Mesendoderm (in vitro differentiated cells): ENCODE data around the gene TRABD2A.

ENCODE experiments used
- DNase-seq: peaks from one replicate; pipeline ENCODE4 v3.0.0; 2013
- H2AK5ac ChIP-seq: 2 replicates; pipeline ENCODE4 v1.6.1; 2013; ENCODE audit warnings: low read length, inconsistent platforms
- H2BK120ac ChIP-seq: 2 replicates; pipeline ENCODE4 v1.6.1; 2013; ENCODE audit warnings: low read depth, mild to moderate bottlenecking, low read length, moderate library complexity, mixed read lengths
- H2BK15ac ChIP-seq: replicated peaks from 2 replicates; pipeline ENCODE4 v1.6.1; 2013; ENCODE audit warnings: low read depth, mild to moderate bottlenecking, moderate library complexity
- H2BK5ac ChIP-seq: 2 replicates; pipeline ENCODE4 v1.6.1; 2013; ENCODE audit warnings: low read length, inconsistent platforms
- H3K18ac ChIP-seq: 2 replicates; pipeline ENCODE4 v1.6.1; 2013; ENCODE audit warnings: mild to moderate bottlenecking, low read length, mixed read lengths
- H3K23ac ChIP-seq: one replicate; pipeline ENCODE4 v1.6.1; 2013; ENCODE audit warnings: low read length
- H3K27ac ChIP-seq: 2 replicates; pipeline ENCODE4 v1.5.1; 2013; ENCODE audit warnings: low read depth, mild to moderate bottlenecking, inconsistent platforms, low read length, moderate library complexity
- H3K27me3 ChIP-seq: 2 replicates; pipeline ENCODE4 v1.6.1; 2013; ENCODE audit warnings: low read length, control low read depth, mild to moderate bottlenecking, inconsistent platforms; ENCODE audit not compliant: insufficient read depth, poor library complexity
- H3K36me3 ChIP-seq: 2 replicates; pipeline ENCODE4 v1.6.1; 2013; ENCODE audit warnings: low read length, inconsistent platforms; ENCODE audit not compliant: control insufficient read depth, insufficient read depth
- H3K4ac ChIP-seq: one replicate; pipeline ENCODE4 v1.6.1; 2013; ENCODE audit warnings: low read depth, mild to moderate bottlenecking, low read length, moderate library complexity
- H3K4me1 ChIP-seq: 2 replicates; pipeline ENCODE4 v1.6.1; 2013; ENCODE audit warnings: low read depth, low read length, inconsistent platforms; ENCODE audit not compliant: control insufficient read depth
- H3K4me2 ChIP-seq: 2 replicates; pipeline ENCODE4 v1.6.1; 2013; ENCODE audit warnings: low read length
- H3K4me3 ChIP-seq: 2 replicates; pipeline ENCODE4 v1.5.1; 2013; ENCODE audit warnings: mild to moderate bottlenecking, low read length
- H3K56ac ChIP-seq: one replicate; pipeline ENCODE4 v1.6.1; 2013; ENCODE audit warnings: low read length
- H3K79me1 ChIP-seq: 2 replicates; pipeline ENCODE4 v1.6.1; 2013; ENCODE audit warnings: low read length, inconsistent platforms
- H3K79me2 ChIP-seq: 2 replicates; pipeline ENCODE4 v1.6.1; 2013; ENCODE audit warnings: mild to moderate bottlenecking, low read length; ENCODE audit not compliant: control insufficient read depth, insufficient read depth
- H3K9ac ChIP-seq: 2 replicates; pipeline ENCODE4 v1.6.1; 2013; ENCODE audit warnings: low read length, inconsistent platforms
- H4K5ac ChIP-seq: one replicate; pipeline ENCODE4 v1.6.1; 2013; ENCODE audit warnings: low read length
- H4K8ac ChIP-seq: one replicate; pipeline ENCODE4 v1.6.1; 2013; ENCODE audit warnings: low read depth, mild to moderate bottlenecking, control low read depth, low read length, moderate library complexity
- WGBS: extraction: QIAGEN DNeasy Blood & Tissue Kit; methylation state at CpG from one replicate; pipeline ENCODE4 v1.1.7; 2013; ENCODE audit warnings: low lambda C conversion rate, missing lambda C conversion rate; ENCODE audit not compliant: insufficient coverage; ENCODE audit errors: extremely low coverage; 5-methylcytosine and 5-hydroxymethylcytosine counted together

The TRABD2A gene

DNA sequence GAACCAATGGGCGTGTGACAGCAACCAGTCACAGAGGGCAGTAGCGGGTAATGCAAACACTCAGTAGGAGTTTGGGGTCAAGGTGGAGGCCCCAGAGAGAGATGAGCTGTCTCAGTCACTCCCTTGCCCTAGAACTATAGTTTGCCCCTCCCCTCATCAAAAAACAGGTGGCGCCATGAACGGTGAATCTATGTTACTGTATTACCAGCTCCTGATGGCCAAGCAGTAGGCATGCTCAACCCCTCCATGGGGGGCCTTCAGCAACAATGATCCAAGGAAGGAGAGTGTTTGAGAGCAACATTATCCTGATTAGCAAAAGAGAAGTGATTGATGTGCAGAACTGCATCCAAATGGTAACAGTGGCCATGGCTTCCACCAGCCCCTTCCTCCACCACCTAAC lies 30.4 kb downstream of the TRABD2A start:
- no peak overlapping the region for H3K56ac ChIP-seq
- H2BK5ac ChIP-seq, result no peak overlapping the region
- no CpG with 5 or more reads among the region's 4 CpGs for WGBS

DNA sequence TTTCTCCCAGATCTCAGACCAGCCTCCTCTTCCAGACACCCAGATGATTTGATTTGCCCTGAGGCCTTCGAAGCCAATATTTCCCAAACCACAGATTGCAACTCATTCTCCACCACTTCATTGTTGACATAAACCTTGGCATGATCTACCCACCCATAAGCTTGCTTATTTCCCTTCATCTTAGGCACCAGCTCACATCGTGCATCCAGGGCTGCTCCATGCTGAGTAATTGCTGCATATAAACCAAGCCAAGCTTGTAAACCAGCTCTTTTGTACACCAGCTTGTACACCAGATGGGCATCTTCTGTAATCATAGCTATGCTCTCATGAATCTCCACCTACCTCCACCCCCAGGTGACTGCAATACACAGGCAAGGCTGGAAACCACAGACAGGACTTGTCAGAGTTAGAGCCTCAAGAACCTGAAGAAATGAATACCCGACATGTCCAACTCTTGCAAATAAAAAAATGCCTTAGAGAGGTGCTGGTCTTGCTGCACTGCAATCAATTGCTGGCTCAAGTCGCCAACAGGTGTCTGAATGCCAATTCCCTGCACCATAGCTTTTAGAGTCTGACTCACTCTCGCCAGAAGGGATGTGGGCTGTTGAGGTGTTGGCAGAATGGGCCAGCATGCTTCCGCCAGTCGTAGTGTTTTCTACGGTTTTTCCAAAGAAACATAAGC lies 31.5 kb downstream of the TRABD2A start:
- no peak overlapping the region for H4K5ac ChIP-seq
- H3K27me3 ChIP-seq, result no peaks in the 10 kb centered on the region
- no peak for DNase-seq
- H3K79me2 ChIP-seq, result no peaks in the 10 kb centered on the region
- H2BK5ac ChIP-seq, result no peak overlapping the region
- no peak overlapping the region for H2BK15ac ChIP-seq
- H3K56ac ChIP-seq, result no peak overlapping the region
- H3K9ac ChIP-seq, result no peak overlapping the region
- WGBS, result no CpG with 5 or more reads among the region's 8 CpGs
- no peak overlapping the region for H4K8ac ChIP-seq
- no peaks in the 10 kb centered on the region for H3K4me1 ChIP-seq
- H3K18ac ChIP-seq, result no peak overlapping the region
- no peak overlapping the region for H3K23ac ChIP-seq
- no peak overlapping the region for H3K4ac ChIP-seq
- no peaks in the 10 kb centered on the region for H3K36me3 ChIP-seq
- H3K4me2 ChIP-seq, result no peak overlapping the region
- no peak overlapping the region for H2AK5ac ChIP-seq
- no peak overlapping the region for H3K4me3 ChIP-seq
- no peaks in the 10 kb centered on the region for H3K79me1 ChIP-seq
- H3K27ac ChIP-seq, result no peak overlapping the region
- no peak overlapping the region for H2BK120ac ChIP-seq

More for the DNA sequence above, 30.4 kb downstream of the TRABD2A start:
- H4K5ac ChIP-seq, result no peak overlapping the region
- H3K27ac ChIP-seq, result no peak overlapping the region
- DNase-seq, result no peak
- H3K79me2 ChIP-seq, result no peaks in the 10 kb centered on the region
- no peak overlapping the region for H3K4me2 ChIP-seq
- H3K36me3 ChIP-seq, result no peaks in the 10 kb centered on the region
- no peak overlapping the region for H3K9ac ChIP-seq
- no peak overlapping the region for H4K8ac ChIP-seq
- no peak overlapping the region for H3K18ac ChIP-seq
- no peak overlapping the region for H3K4ac ChIP-seq
- H3K23ac ChIP-seq, result no peak overlapping the region
- no peaks in the 10 kb centered on the region for H3K27me3 ChIP-seq
- H3K79me1 ChIP-seq, result no peaks in the 10 kb centered on the region
- no peak overlapping the region for H2AK5ac ChIP-seq
- no peaks in the 10 kb centered on the region for H3K4me1 ChIP-seq
- no peak overlapping the region for H3K4me3 ChIP-seq
- no peak overlapping the region for H2BK15ac ChIP-seq
- H2BK120ac ChIP-seq, result no peak overlapping the region

DNA sequence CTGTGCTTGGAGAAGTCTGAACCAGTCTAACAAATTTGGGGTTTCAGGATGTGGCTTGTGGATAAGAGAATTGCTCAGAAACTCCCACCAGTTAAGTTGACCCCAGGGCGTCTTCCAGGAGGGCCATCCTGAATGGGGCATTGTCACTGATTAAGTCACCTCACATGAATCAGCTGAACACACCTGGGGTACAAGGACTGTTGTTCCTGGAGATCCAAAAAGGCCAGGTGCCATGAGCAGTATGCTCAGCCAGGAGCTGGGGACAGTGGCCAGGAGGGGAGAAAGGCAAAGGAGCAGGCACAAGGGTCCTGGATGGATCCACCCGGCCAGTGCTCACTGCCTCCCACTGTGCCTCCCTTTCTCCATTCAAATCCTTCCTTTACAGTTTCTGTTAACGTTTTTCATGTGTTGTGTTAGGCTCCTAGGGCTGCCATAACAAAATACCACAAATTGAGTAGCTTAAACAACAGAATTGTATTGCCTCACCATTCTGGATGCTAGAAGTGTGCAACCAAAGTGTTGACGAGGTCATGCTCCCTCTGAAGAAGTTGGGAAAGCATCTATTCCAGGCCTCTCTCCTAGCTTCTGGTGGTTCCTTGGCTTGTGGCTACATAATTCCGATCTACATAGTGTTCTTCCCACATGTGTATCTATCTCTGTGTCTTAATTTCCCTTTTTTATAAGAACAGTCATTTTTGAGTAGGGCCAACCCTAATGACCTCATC lies 33.4 kb downstream of the TRABD2A start:
- Histone ChIP-seq H2AK5ac (no peak overlapping the region), H4K8ac (no peak overlapping the region), H3K56ac (no peak overlapping the region), H3K79me1 (no peaks in the 10 kb centered on the region), H3K23ac (no peak overlapping the region), H3K18ac (no peak overlapping the region), H3K27me3 (no peaks in the 10 kb centered on the region), H3K4me2 (no peak overlapping the region), H2BK120ac (no peak overlapping the region), H3K27ac (no peak overlapping the region), H3K79me2 (no peaks in the 10 kb centered on the region), H3K9ac (no peak overlapping the region), H3K36me3 (no peaks in the 10 kb centered on the region), H3K4ac (no peak overlapping the region), H2BK15ac (no peak overlapping the region), H3K4me3 (no peak overlapping the region), H3K4me1 (no peaks in the 10 kb centered on the region), H2BK5ac (no peak overlapping the region), H4K5ac (no peak overlapping the region)
- WGBS, result no CpG with 5 or more reads among the region's 5 CpGs
- DNase-seq, result no peak

DNA sequence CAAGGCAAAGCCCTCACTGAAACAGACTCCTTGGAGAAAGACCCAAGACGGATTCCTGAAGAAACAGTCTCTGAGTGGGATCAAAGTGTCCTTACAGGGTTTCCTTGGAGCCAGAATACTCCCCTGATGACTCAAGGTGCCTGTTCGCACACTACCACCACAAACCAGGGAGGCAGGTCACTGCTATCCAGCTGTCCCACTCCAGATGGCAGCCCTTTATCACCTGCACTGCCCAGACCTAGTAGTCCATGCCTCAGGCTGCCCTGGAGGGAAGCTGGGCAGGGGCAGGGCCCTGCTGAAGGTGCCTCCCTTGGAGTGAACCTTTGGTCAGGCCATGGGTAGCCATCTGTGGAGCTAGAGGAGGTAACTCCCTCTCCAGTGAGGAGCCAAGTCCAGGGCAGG lies 34.1 kb downstream of the TRABD2A start:
- Histone ChIP-seq H3K27ac (no peak overlapping the region), H3K23ac (no peak overlapping the region), H3K4ac (no peak overlapping the region), H3K18ac (no peak overlapping the region), H4K8ac (no peak overlapping the region), H3K79me2 (no peaks in the 10 kb centered on the region), H2BK5ac (no peak overlapping the region), H4K5ac (no peak overlapping the region), H2BK120ac (no peak overlapping the region), H2BK15ac (no peak overlapping the region), H3K4me1 (no peaks in the 10 kb centered on the region), H3K27me3 (no peaks in the 10 kb centered on the region), H2AK5ac (no peak overlapping the region), H3K79me1 (no peaks in the 10 kb centered on the region), H3K56ac (no peak overlapping the region), H3K4me2 (no peak overlapping the region), H3K36me3 (no peaks in the 10 kb centered on the region), H3K4me3 (no peak overlapping the region), H3K9ac (no peak overlapping the region)
- DNase-seq, result no peak
- WGBS, result no CpG with 5 or more reads among the region's 2 CpGs

DNA sequence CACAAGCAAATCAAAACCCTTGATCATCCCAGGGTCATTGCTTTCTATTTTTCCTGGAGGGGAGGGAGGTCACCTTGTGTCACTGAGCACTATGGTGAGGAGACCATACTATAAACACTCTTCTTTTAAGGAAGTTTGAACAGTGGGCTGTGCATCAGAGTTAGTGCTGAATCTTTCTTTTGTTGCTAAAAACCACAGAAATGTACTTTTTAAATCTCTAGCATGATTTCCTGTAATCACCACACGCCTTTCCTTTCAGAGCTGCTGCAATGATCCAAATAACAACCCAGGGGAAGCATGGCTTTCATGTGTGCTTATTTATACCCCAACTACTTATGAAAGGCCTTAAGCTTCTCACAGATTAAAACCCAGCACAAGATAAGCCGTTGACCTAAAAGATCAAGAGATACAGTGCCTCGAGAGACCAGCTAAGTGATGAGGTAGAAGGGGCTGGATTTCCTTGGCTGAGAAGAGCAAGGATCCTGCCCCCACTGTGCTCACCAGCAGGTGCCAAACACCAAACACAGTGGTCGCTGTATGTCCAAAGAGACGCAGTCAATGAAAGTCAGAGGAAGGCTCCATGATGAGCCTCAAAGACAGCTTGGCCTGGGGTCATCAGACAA lies 34.7 kb downstream of the TRABD2A start:
- H3K56ac ChIP-seq, result no peak overlapping the region
- no peak overlapping the region for H4K8ac ChIP-seq
- no peaks in the 10 kb centered on the region for H3K36me3 ChIP-seq
- no peak overlapping the region for H3K4me2 ChIP-seq
- no peak overlapping the region for H3K4me3 ChIP-seq
- H3K27ac ChIP-seq, result no peak overlapping the region
- no peak overlapping the region for H3K9ac ChIP-seq
- H2BK5ac ChIP-seq, result no peak overlapping the region
- DNase-seq, result no peak
- H2BK120ac ChIP-seq, result no peak overlapping the region
- no peaks in the 10 kb centered on the region for H3K79me2 ChIP-seq
- no peak overlapping the region for H2AK5ac ChIP-seq
- H3K27me3 ChIP-seq, result no peaks in the 10 kb centered on the region
- no peak overlapping the region for H3K4ac ChIP-seq
- no peaks in the 10 kb centered on the region for H3K79me1 ChIP-seq
- H3K4me1 ChIP-seq, result no peaks in the 10 kb centered on the region
- H3K18ac ChIP-seq, result no peak overlapping the region
- H3K23ac ChIP-seq, result no peak overlapping the region
- no peak overlapping the region for H4K5ac ChIP-seq
- no peak overlapping the region for H2BK15ac ChIP-seq
- no CpG with 5 or more reads among the region's 5 CpGs for WGBS
